HG03097 (cell line): ENCODE results near the gene ALKBH1.
"Not testable (repeated sequence)": the region's sequence is repeated elsewhere in the genome, so short reads cannot be mapped to it uniquely, and the experiment has no call there.

Experiments used
- ATAC-seq: cut with Tn5 transposase; IDR thresholded peaks from one replicate; pipeline ENCODE4 v1.9.1; 2021; ENCODE audit not compliant: unreplicated experiment, low FRiP score

ALKBH1 gene

GRCh38 chr14:77635466-77635865 lies 72.4 kb downstream of the ALKBH1 start:
- ATAC-seq, result not testable (repeated sequence)

- ATAC-seq, result no peak
Measured at GRCh38 chr14:77630111-77630510, 77.7 kb downstream of the ALKBH1 start.

GRCh38 chr14:77625360-77625759 lies 82.5 kb downstream of the ALKBH1 start:
- no peak for ATAC-seq

- no peak for ATAC-seq
Measured at GRCh38 chr14:77623201-77623600, 84.6 kb downstream of the ALKBH1 start.
